ENCODE measurements around the gene CPHXL.

GRCh38 chr16:75701361-75701760 is 24.9 kb downstream of the CPHXL start, which contains the start of gene DUXB:
- TF ChIP-seq, protein P1, sequence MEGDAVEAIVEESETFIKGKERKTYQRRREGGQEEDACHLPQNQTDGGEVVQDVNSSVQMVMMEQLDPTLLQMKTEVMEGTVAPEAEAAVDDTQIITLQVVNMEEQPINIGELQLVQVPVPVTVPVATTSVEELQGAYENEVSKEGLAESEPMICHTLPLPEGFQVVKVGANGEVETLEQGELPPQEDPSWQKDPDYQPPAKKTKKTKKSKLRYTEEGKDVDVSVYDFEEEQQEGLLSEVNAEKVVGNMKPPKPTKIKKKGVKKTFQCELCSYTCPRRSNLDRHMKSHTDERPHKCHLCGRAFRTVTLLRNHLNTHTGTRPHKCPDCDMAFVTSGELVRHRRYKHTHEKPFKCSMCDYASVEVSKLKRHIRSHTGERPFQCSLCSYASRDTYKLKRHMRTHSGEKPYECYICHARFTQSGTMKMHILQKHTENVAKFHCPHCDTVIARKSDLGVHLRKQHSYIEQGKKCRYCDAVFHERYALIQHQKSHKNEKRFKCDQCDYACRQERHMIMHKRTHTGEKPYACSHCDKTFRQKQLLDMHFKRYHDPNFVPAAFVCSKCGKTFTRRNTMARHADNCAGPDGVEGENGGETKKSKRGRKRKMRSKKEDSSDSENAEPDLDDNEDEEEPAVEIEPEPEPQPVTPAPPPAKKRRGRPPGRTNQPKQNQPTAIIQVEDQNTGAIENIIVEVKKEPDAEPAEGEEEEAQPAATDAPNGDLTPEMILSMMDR (conservative IDR thresholded peaks at IDR 0.05 in 1 of 2, IDR thresholded peaks at IDR 0.05 in 1 of 2; ENCODE audit: low read depth in 1 of 2, low read length in 2 of 2) = no peak
- no peak for TF ChIP-seq EZH2 (IDR thresholded peaks at IDR 0.05; ENCODE audit: low read length, missing control alignments)

Data from fibroblast of lung (primary cell).